ENCODE measurements around the gene TMEM179. TPM values are rescaled to one million over a fixed set of nuclear protein-coding genes. Genes with fewer than 3 reads are reported as not detected.

TMEM179 gene
- total RNA-seq, 1 experiment from 2014 or later: not detected

GRCh38 chr14:104603711-104604401 is 716 bp downstream of the TMEM179 start:
- Histone ChIP-seq H3K79me2 (ENCODE audit: low read length) (no peaks in the 10 kb centered on the region), H3K27me3 (ENCODE audit: low read length) (peaks cover 61% of the 10 kb centered on the region), H3K4me2 (ENCODE audit: low read length) (no peak overlapping the region), H3K9me3 (ENCODE audit: low read length) (no peaks in the 10 kb centered on the region), H3K4me1 (ENCODE audit: insufficient read depth, low read length) (no peaks in the 10 kb centered on the region), H3K9me2 (replicated peaks; ENCODE audit: low read length) (no peaks in the 10 kb centered on the region), H3K27ac (ENCODE audit: low read length) (no peak overlapping the region), H3K4me3 (ENCODE audit: low read length) (no peak overlapping the region), H3K9ac (ENCODE audit: low read length) (no peak overlapping the region), H3K36me3 (ENCODE audit: low read depth, low read length) (no peaks in the 10 kb centered on the region), H4K20me1 (ENCODE audit: low read length) (no peaks in the 10 kb centered on the region), H3F3A (ENCODE audit: low read length, unreplicated experiment) (no peaks in the 10 kb centered on the region), H2AFZ (ENCODE audit: low read length) (no peak overlapping the region)
- ATAC-seq: no peak
- no TSS peak for BruUV-seq (replicated peaks)
- CTCF ChIA-PET: no interaction called here
- intact Hi-C loops (cut with micrococcal nuclease): no loop called here
- no peak for DNase-seq
- TF ChIP-seq EZH2phosphoT487 (IDR thresholded peaks at IDR 0.05; ENCODE audit: borderline replicate concordance, low read length) (no peak), CTCF (conservative IDR thresholded peaks at IDR 0.05; ENCODE audit: low read depth, low read length) (no peak), EZH2 (IDR thresholded peaks at IDR 0.05; ENCODE audit: low read length, unreplicated experiment) (no peak)
- POLR2A ChIA-PET (ENCODE audit: unreplicated experiment): no interaction called here

DNA sequence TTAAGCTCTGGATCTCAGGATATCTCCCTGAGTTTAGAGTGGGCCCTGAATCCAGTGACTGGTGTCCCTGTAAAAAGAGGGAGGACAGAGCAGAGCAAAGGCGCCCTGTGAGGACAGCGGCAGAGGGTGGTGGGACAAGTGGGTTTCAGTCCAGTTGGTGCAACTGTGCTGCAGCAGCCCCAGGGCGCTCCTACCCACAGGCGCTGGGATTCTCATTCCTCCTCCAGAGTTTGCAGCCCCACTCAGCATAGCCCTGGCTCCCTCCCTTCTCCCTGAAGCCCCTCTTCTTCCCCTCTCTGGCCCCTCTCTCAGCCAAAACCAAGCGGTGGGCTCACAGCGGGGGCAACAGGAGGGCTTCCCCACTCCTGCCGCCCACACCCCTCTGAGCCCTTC is 1.6 kb downstream of the TMEM179 start:
- TF ChIP-seq CTCF (conservative IDR thresholded peaks at IDR 0.05; ENCODE audit: low read depth, low read length) (no peak), EZH2 (IDR thresholded peaks at IDR 0.05; ENCODE audit: low read length, unreplicated experiment) (no peak), EZH2phosphoT487 (IDR thresholded peaks at IDR 0.05; ENCODE audit: borderline replicate concordance, low read length) (no peak)
- Histone ChIP-seq H3F3A (ENCODE audit: low read length, unreplicated experiment) (no peaks in the 10 kb centered on the region), H3K4me3 (ENCODE audit: low read length) (no peak overlapping the region), H2AFZ (ENCODE audit: low read length) (no peak overlapping the region), H4K20me1 (ENCODE audit: low read length) (no peaks in the 10 kb centered on the region), H3K27me3 (ENCODE audit: low read length) (peaks cover 52% of the 10 kb centered on the region), H3K9ac (ENCODE audit: low read length) (no peak overlapping the region), H3K79me2 (ENCODE audit: low read length) (no peaks in the 10 kb centered on the region), H3K4me1 (ENCODE audit: insufficient read depth, low read length) (no peaks in the 10 kb centered on the region), H3K4me2 (ENCODE audit: low read length) (no peak overlapping the region), H3K27ac (ENCODE audit: low read length) (no peak overlapping the region), H3K9me2 (replicated peaks; ENCODE audit: low read length) (no peaks in the 10 kb centered on the region), H3K9me3 (ENCODE audit: low read length) (no peaks in the 10 kb centered on the region), H3K36me3 (ENCODE audit: low read depth, low read length) (no peaks in the 10 kb centered on the region)
- BruUV-seq (replicated peaks): no TSS peak
- DNase-seq (no peak), ATAC-seq (no peak)
- intact Hi-C loops (cut with micrococcal nuclease): no loop called here
- CTCF ChIA-PET: no interaction called here
- POLR2A ChIA-PET (ENCODE audit: unreplicated experiment): no interaction called here

DNA sequence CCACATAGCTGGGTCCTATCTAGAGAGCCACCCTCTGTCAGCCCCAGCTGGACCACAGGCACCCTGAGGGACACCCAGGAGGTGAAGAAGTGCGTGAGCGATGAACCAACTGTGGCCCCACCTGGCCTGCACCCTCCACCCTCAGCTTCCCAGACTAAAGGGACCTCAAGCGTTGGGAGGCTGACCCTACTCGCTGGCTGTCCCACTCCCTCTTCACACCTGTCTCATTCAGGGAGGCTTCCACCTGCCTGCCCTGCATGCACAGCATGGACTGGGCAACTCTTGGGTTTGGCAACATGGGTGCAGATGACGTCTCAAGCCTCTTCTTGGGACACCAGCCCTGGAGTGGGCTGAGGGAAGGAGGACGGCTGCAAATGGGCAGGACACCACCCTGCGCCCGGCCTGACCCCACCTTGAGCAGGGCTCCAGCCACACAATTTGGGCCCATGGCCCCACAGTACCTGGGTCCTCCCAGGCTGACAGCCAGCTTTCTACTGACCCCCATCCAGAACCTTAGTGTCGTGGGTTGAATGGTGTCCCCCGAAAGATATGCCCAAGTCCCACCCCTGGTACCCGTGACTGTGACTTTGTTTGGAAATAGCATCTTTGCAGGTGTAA is 2.1 kb downstream of the TMEM179 start:
- Histone ChIP-seq H2AFZ (ENCODE audit: low read length) (no peak overlapping the region), H3K9me2 (replicated peaks; ENCODE audit: low read length) (no peaks in the 10 kb centered on the region), H3K79me2 (ENCODE audit: low read length) (no peaks in the 10 kb centered on the region), H4K20me1 (ENCODE audit: low read length) (no peaks in the 10 kb centered on the region), H3K36me3 (ENCODE audit: low read depth, low read length) (no peaks in the 10 kb centered on the region), H3K9ac (ENCODE audit: low read length) (no peak overlapping the region), H3K9me3 (ENCODE audit: low read length) (no peaks in the 10 kb centered on the region), H3K4me3 (ENCODE audit: low read length) (no peak overlapping the region), H3K27ac (ENCODE audit: low read length) (no peak overlapping the region), H3K4me2 (ENCODE audit: low read length) (no peak overlapping the region), H3K27me3 (ENCODE audit: low read length) (peaks cover 47% of the 10 kb centered on the region), H3K4me1 (ENCODE audit: insufficient read depth, low read length) (no peaks in the 10 kb centered on the region), H3F3A (ENCODE audit: low read length, unreplicated experiment) (no peaks in the 10 kb centered on the region)
- BruUV-seq (replicated peaks): no TSS peak
- ChIA-PET CTCF (no interaction called here), POLR2A (ENCODE audit: unreplicated experiment) (no interaction called here)
- TF ChIP-seq EZH2 (IDR thresholded peaks at IDR 0.05; ENCODE audit: low read length, unreplicated experiment): no peak
- no peak for TF ChIP-seq CTCF (conservative IDR thresholded peaks at IDR 0.05; ENCODE audit: low read depth, low read length)
- no peak for TF ChIP-seq EZH2phosphoT487 (IDR thresholded peaks at IDR 0.05; ENCODE audit: borderline replicate concordance, low read length)
- DNase-seq (no peak), ATAC-seq (no peak)
- intact Hi-C loops (cut with micrococcal nuclease): no loop called here
